GM18517 (cell line): Measurements from ENCODE around the gene ESF1.

Source experiments
- ATAC-seq: cut with Tn5 transposase; IDR thresholded peaks from one replicate; pipeline ENCODE4 v1.9.1; 2021; ENCODE audit warnings: mild to moderate bottlenecking, moderate library complexity; ENCODE audit not compliant: unreplicated experiment

Gene ESF1

GRCh38 chr20:13784893-13785715 lies at the start of gene ESF1, which contains the start of gene NDUFAF5:
TSS of gene ESF1 (minus strand) at chr20:13784919. CDS start at chr20:13783140, 1,779 bp downstream.
TSS of gene NDUFAF5 (plus strand) at chr20:13785028. CDS start at chr20:13785069, 41 bp downstream.
- peak; percentile 96 for ATAC-seq

- ATAC-seq = no peak
Observed at GRCh38 chr20:13831476-13831875, 46.8 kb upstream of the ESF1 start.

- no peak for ATAC-seq
Observed at GRCh38 chr20:13825465-13825864, 40.7 kb upstream of the ESF1 start.

- no peak for ATAC-seq
Observed at GRCh38 chr20:13824459-13824858, 39.7 kb upstream of the ESF1 start.

- no peak for ATAC-seq
Observed at GRCh38 chr20:13822459-13822858, 37.7 kb upstream of the ESF1 start.

GRCh38 chr20:13821876-13822275 lies 37.2 kb upstream of the ESF1 start:
- no peak for ATAC-seq

- peak; percentile 83 for ATAC-seq
Observed at GRCh38 chr20:13819885-13820645, 35.3 kb upstream of the ESF1 start.

- ATAC-seq = no peak
Observed at GRCh38 chr20:13817342-13817741, 32.6 kb upstream of the ESF1 start.

- no peak for ATAC-seq
Observed at GRCh38 chr20:13816757-13817156, 32.0 kb upstream of the ESF1 start.

GRCh38 chr20:13814672-13815071 lies 30.0 kb upstream of the ESF1 start:
- ATAC-seq = no peak

- no peak for ATAC-seq
Observed at GRCh38 chr20:13813910-13814309, 29.2 kb upstream of the ESF1 start.

- no peak for ATAC-seq
Observed at GRCh38 chr20:13810446-13810845, 25.7 kb upstream of the ESF1 start.

- ATAC-seq = no peak
Observed at GRCh38 chr20:13809855-13810254, 25.1 kb upstream of the ESF1 start.

GRCh38 chr20:13809373-13809772 lies 24.7 kb upstream of the ESF1 start:
- ATAC-seq = no peak

GRCh38 chr20:13800728-13801134 lies 16.0 kb upstream of the ESF1 start:
- ATAC-seq = no peak

GRCh38 chr20:13799974-13800373 lies 15.3 kb upstream of the ESF1 start:
- ATAC-seq = no peak

GRCh38 chr20:13799040-13799439 lies 14.3 kb upstream of the ESF1 start:
- no peak for ATAC-seq

- ATAC-seq = no peak
Observed at GRCh38 chr20:13794667-13795066, 9.9 kb upstream of the ESF1 start.

GRCh38 chr20:13793001-13793400 lies 8.3 kb upstream of the ESF1 start:
- no peak for ATAC-seq

GRCh38 chr20:13791540-13792459 lies 7.1 kb upstream of the ESF1 start:
- ATAC-seq = no peak

- ATAC-seq = no peak
Observed at GRCh38 chr20:13790708-13791107, 6.0 kb upstream of the ESF1 start.
